Panc1 (cell line): ENCODE data around the gene TMEM187. TPM values are rescaled to one million over a fixed set of nuclear protein-coding genes. Genes with fewer than 3 reads are reported as not detected.
A peak's percentile ranks its signal among the peaks of the same experiment; 100 is the strongest.

ENCODE experiments used
- ATAC-seq: fragments of 200-7000 bp; cut with Tn5 transposase; 2 replicates; pipeline ENCODE4 v1.9.1; 2020; ENCODE audit warnings: mild to moderate bottlenecking, moderate library complexity
- BruUV-seq: library from RNA; stranded (reverse); fragments of 400-500 nt; replicated peaks from 2 replicates; lab custom pipeline; 2021; lab: Mats Ljungman, UMichigan
- CTCF ChIA-PET: fragments of 300-600 bp; sonication (Branson Sonifier 250); formaldehyde crosslinking; loops from one replicate; lab custom pipeline; 2022; ENCODE audit warnings: antibody characterized with exemption; lab: Charles Lee
- POLR2A ChIA-PET: fragments of 300-600 bp; sonication (Branson Sonifier 250); formaldehyde crosslinking; loops from one replicate; lab custom pipeline; 2022; ENCODE audit warnings: antibody characterized with exemption; lab: Charles Lee
- DNase-seq: peaks from one replicate; pipeline ENCODE4 v3.0.0-alpha.2; 2010; ENCODE audit warnings: low read depth, low spot score
- H3K27ac ChIP-seq: 2 replicates; pipeline ENCODE4 v1.5.1; 2011; ENCODE audit warnings: mild to moderate bottlenecking, low read length, inconsistent platforms
- H3K27me3 ChIP-seq: fragments of 200-500 bp; sonication (Bioruptor generic); 2 replicates; pipeline ENCODE4 v1.6.0; 2014; ENCODE audit warnings: low read length, inconsistent platforms; ENCODE audit not compliant: control insufficient read depth, insufficient read depth
- H3K36me3 ChIP-seq: fragments of 200-500 bp; sonication (Bioruptor generic); 2 replicates; pipeline ENCODE4 v1.5.1; 2014; ENCODE audit warnings: inconsistent platforms, mild to moderate bottlenecking, low read length, moderate library complexity; ENCODE audit not compliant: control insufficient read depth, insufficient read depth
- H3K4me1 ChIP-seq: 2 replicates; pipeline ENCODE4 v1.5.1; 2011; ENCODE audit warnings: inconsistent platforms, mild to moderate bottlenecking, low read length, moderate library complexity; ENCODE audit not compliant: control insufficient read depth, insufficient read depth
- H3K4me3 ChIP-seq, 2 experiments: 2 replicates each; pipeline ENCODE4 v1.5.1; 2011 to 2012; ENCODE audit warnings: low read depth in 2 of 2, low read length in 2 of 2, mild to moderate bottlenecking in 2 of 2, inconsistent platforms in 1 of 2, moderate library complexity in 1 of 2
- H3K9me3 ChIP-seq: fragments of 200-500 bp; sonication (Bioruptor generic); 2 replicates; pipeline ENCODE4 v1.5.1; 2014; ENCODE audit warnings: low read depth, mild to moderate bottlenecking, inconsistent platforms, low read length, moderate library complexity; ENCODE audit not compliant: control insufficient read depth, insufficient read depth
- CTCF ChIP-seq: fragments of 450-650 bp; IDR thresholded peaks from 2 replicates; pipeline ENCODE4 v1.5.1; 2017; ENCODE audit warnings: mild to moderate bottlenecking
- POLR2AphosphoS5 ChIP-seq: IDR thresholded peaks from 2 replicates; pipeline ENCODE4 v1.6.1; 2012; ENCODE audit warnings: mild to moderate bottlenecking, low read depth, low read length, moderate library complexity
- REST ChIP-seq, 2 experiments: IDR thresholded peaks; 2 replicates each; pipeline ENCODE4 v1.6.1; 2011 to 2012; ENCODE audit warnings: low read depth in 2 of 2, control low read depth in 1 of 2, low read length in 1 of 2, mild to moderate bottlenecking in 1 of 2, moderate library complexity in 1 of 2; ENCODE audit not compliant: insufficient read depth in 1 of 2
- SIN3A ChIP-seq: IDR thresholded peaks from 2 replicates; pipeline ENCODE4 v1.6.1; 2012; ENCODE audit warnings: low read depth, mild to moderate bottlenecking, low read length, moderate library complexity, borderline replicate concordance; ENCODE audit not compliant: insufficient read depth
- TCF7L2 ChIP-seq: IDR thresholded peaks from 2 replicates; pipeline ENCODE4 v1.6.1; 2011; ENCODE audit warnings: mild to moderate bottlenecking, low read depth, low read length, inconsistent platforms
- in situ Hi-C: cut with HindIII; loops from 2 replicates; pipeline ENCODE4 v1.10.0; 2016; ENCODE audit warnings: low sequenced_read_pairs, low pct_unique_long_range_greater_than_20kb
- intact Hi-C: fragments of 100-400 bp; cut with micrococcal nuclease; formaldehyde crosslinking; loops from one replicate; pipeline ENCODE4 v1.10.0; 2022; ENCODE audit not compliant: unreplicated experiment
- total RNA-seq: library from RNA; stranded (reverse); gene quantifications from one replicate; pipeline ENCODE4 v1.2.1, GENCODE V29; 2021; ENCODE audit not compliant: unreplicated experiment

TMEM187 gene
- total RNA-seq, 1 experiment from 2014 or later, result 15.7 TPM

- POLR2A ChIA-PET, result no interaction called here
- Histone ChIP-seq H3K4me1 (peaks cover 5% of the 10 kb centered on the region), H3K36me3 (no peaks in the 10 kb centered on the region), H3K4me3 (no peak overlapping the region), H3K27ac (peak overlapping the region; percentile 34), H3K27me3 (no peaks in the 10 kb centered on the region), H3K9me3 (no peaks in the 10 kb centered on the region)
- no peak for TF ChIP-seq REST (IDR thresholded peaks at IDR 0.05; ENCODE audit: insufficient read depth in 1 of 2, low read depth in 2 of 2, low read length in 1 of 2)
- no peak for TF ChIP-seq TCF7L2
- TF ChIP-seq POLR2AphosphoS5, result no peak
- no peak for TF ChIP-seq SIN3A
- TF ChIP-seq CTCF, result no peak
- ATAC-seq, result no peak
- in situ Hi-C loops, result no loop called here
- no peak for DNase-seq
- no TSS peak for BruUV-seq
- CTCF ChIA-PET, result no interaction called here
- intact Hi-C loops, result no loop called here
Measured at GRCh38 chrX:153984351-153985178, 12.0 kb downstream of the TMEM187 start.

- H3K4me3 ChIP-seq, result no peak overlapping the region
- peaks cover 5% of the 10 kb centered on the region for H3K4me1 ChIP-seq
- in situ Hi-C loops (no loop called here), intact Hi-C loops (no loop called here)
- no peaks in the 10 kb centered on the region for H3K36me3 ChIP-seq
- H3K27me3 ChIP-seq, result no peaks in the 10 kb centered on the region
- no peak for ATAC-seq
- H3K9me3 ChIP-seq, result no peaks in the 10 kb centered on the region
- no TSS peak for BruUV-seq
- POLR2A ChIA-PET, result no interaction called here
- H3K27ac ChIP-seq, result no peak overlapping the region
- no peak for TF ChIP-seq CTCF
- TF ChIP-seq TCF7L2, result no peak
- CTCF ChIA-PET, result no interaction called here
- DNase-seq, result no peak
Measured at GRCh38 chrX:153988493-153988892, 15.9 kb downstream of the TMEM187 start.
